PC-3 (cell line): ENCODE measurements around the gene CHGA. TPM values are rescaled to one million over a fixed set of nuclear protein-coding genes. Genes with fewer than 3 reads are reported as not detected.

Source experiments
- ATAC-seq: fragments of 200-7000 bp; cut with Tn5 transposase; 2 replicates; pipeline ENCODE4 v1.9.1; 2020; ENCODE audit warnings: mild to moderate bottlenecking, moderate library complexity
- BruUV-seq: library from RNA; stranded (reverse); fragments of 400-500 nt; replicated peaks from 2 replicates; lab custom pipeline; 2021; lab: Mats Ljungman, UMichigan
- CTCF ChIA-PET: fragments of 300-600 bp; sonication (Branson Sonifier 250); formaldehyde crosslinking; loops from one replicate; lab custom pipeline; 2022; ENCODE audit warnings: antibody characterized with exemption; lab: Charles Lee
- POLR2A ChIA-PET: fragments of 300-600 bp; sonication (Branson Sonifier 250); formaldehyde crosslinking; loops from one replicate; lab custom pipeline; 2022; ENCODE audit warnings: antibody characterized with exemption; ENCODE audit not compliant: unreplicated experiment; lab: Charles Lee
- DNase-seq: peaks from one replicate; pipeline ENCODE4 v3.0.0-alpha.2; 2015
- H2AFZ ChIP-seq: fragments of 300-600 bp; sonication (generic); 2 replicates; pipeline ENCODE4 v1.6.0; 2016; ENCODE audit warnings: antibody characterized with exemption, low read length
- H3F3A ChIP-seq: fragments of 300-600 bp; sonication (generic); one replicate; pipeline ENCODE4 v1.6.0; 2017; ENCODE audit warnings: antibody characterized with exemption, low read length, control low read depth, mild to moderate bottlenecking; ENCODE audit not compliant: unreplicated experiment
- H3K27ac ChIP-seq: fragments of 300-600 bp; sonication (generic); 2 replicates; pipeline ENCODE4 v1.5.1; 2016; ENCODE audit warnings: mild to moderate bottlenecking, low read length
- H3K27me3 ChIP-seq: fragments of 300-600 bp; sonication (generic); 2 replicates; pipeline ENCODE4 v1.6.1; 2016; ENCODE audit warnings: low read length, mixed read lengths
- H3K36me3 ChIP-seq: fragments of 300-600 bp; sonication (generic); 2 replicates; pipeline ENCODE4 v1.6.1; 2016; ENCODE audit warnings: low read depth, mixed run types, low read length, mixed read lengths
- H3K4me1 ChIP-seq: fragments of 300-600 bp; sonication (generic); 2 replicates; pipeline ENCODE4 v1.5.1; 2016; ENCODE audit warnings: low read length; ENCODE audit not compliant: insufficient read depth
- H3K4me2 ChIP-seq: fragments of 300-600 bp; sonication (generic); 2 replicates; pipeline ENCODE4 v1.6.0; 2016; ENCODE audit warnings: low read length
- H3K4me3 ChIP-seq: fragments of 300-600 bp; sonication (generic); 2 replicates; pipeline ENCODE4 v1.5.1; 2016; ENCODE audit warnings: mild to moderate bottlenecking, low read length, mixed read lengths
- H3K79me2 ChIP-seq: fragments of 300-600 bp; sonication (generic); 2 replicates; pipeline ENCODE4 v1.6.1; 2017; ENCODE audit warnings: low read length, mixed read lengths
- H3K9ac ChIP-seq: fragments of 300-600 bp; sonication (generic); 2 replicates; pipeline ENCODE4 v1.6.0; 2016; ENCODE audit warnings: mild to moderate bottlenecking, low read length
- H3K9me2 ChIP-seq: fragments of 300-600 bp; sonication (generic); replicated peaks from 2 replicates; pipeline ENCODE4 v1.6.1; 2016; ENCODE audit warnings: mixed run types, low read length, mixed read lengths
- H3K9me3 ChIP-seq: fragments of 300-600 bp; sonication (generic); 2 replicates; pipeline ENCODE4 v1.6.1; 2016; ENCODE audit warnings: low read length, mixed read lengths
- H4K20me1 ChIP-seq: fragments of 300-600 bp; sonication (generic); 2 replicates; pipeline ENCODE4 v1.6.1; 2016; ENCODE audit warnings: low read length, mixed read lengths
- CTCF ChIP-seq: fragments of 300-600 bp; sonication (generic); conservative IDR thresholded peaks from 2 replicates; pipeline ENCODE4 v1.5.1; 2017; ENCODE audit warnings: antibody characterized with exemption, low read depth, mild to moderate bottlenecking, low read length
- EZH2 ChIP-seq: fragments of 300-600 bp; sonication (generic); IDR thresholded peaks from one replicate; pipeline ENCODE4 v1.6.1; 2017; ENCODE audit warnings: antibody characterized with exemption, mild to moderate bottlenecking, low read length; ENCODE audit not compliant: unreplicated experiment
- EZH2phosphoT487 ChIP-seq: fragments of 300-600 bp; sonication (generic); IDR thresholded peaks from 2 replicates; pipeline ENCODE4 v1.6.1; 2018; ENCODE audit warnings: mild to moderate bottlenecking, antibody characterized with exemption, low read length, borderline replicate concordance
- intact Hi-C: fragments of 100-400 bp; cut with micrococcal nuclease; formaldehyde crosslinking; loops from 2 replicates; pipeline ENCODE4 v1.9.0; 2023
- total RNA-seq: library from RNA; depleted of rRNA; stranded (reverse); fragments of >200 nt; gene quantifications from 2 replicates; pipeline ENCODE4 v1.2.3, GENCODE V29; 2014

The CHGA gene
- total RNA-seq, 1 experiment from 2014 or later, result not detected

DNA sequence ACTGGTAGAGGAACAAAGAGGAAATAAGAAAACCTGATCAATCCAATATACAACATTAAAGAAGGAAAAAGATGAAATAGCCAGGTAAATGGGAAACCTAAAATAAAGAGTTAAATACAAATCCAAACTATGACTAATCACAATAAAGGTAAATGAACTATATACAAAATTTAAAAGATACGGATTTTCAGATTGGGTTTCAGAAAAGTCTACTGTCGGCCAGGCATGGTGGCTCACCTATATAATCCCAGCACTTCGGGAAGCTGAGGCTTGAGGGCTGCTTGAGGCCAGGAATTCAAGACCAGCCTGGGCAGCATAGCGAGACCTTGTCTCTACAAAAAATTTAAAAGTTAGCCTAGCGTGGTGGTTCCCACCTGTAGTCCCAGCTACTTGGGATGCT, 39.9 kb upstream of the CHGA start:
- BruUV-seq, result no TSS peak
- DNase-seq (no peak), ATAC-seq (no peak)
- ChIA-PET CTCF (no interaction called here), POLR2A (no interaction called here)
- Histone ChIP-seq H2AFZ (no peak overlapping the region), H3K27ac (no peak overlapping the region), H3K9ac (no peak overlapping the region), H3K4me3 (no peak overlapping the region), H4K20me1 (no peaks in the 10 kb centered on the region), H3K4me1 (peaks cover 6% of the 10 kb centered on the region; the same call in 1 of the 2 replicates), H3K4me2 (no peak overlapping the region), H3F3A (no peaks in the 10 kb centered on the region), H3K9me3 (no peaks in the 10 kb centered on the region), H3K79me2 (no peaks in the 10 kb centered on the region), H3K27me3 (peaks cover 37% of the 10 kb centered on the region), H3K9me2 (no peaks in the 10 kb centered on the region), H3K36me3 (no peaks in the 10 kb centered on the region)
- intact Hi-C loops, result no loop called here
- no peak for TF ChIP-seq CTCF
- TF ChIP-seq EZH2, result no peak
- TF ChIP-seq EZH2phosphoT487, result no peak

DNA sequence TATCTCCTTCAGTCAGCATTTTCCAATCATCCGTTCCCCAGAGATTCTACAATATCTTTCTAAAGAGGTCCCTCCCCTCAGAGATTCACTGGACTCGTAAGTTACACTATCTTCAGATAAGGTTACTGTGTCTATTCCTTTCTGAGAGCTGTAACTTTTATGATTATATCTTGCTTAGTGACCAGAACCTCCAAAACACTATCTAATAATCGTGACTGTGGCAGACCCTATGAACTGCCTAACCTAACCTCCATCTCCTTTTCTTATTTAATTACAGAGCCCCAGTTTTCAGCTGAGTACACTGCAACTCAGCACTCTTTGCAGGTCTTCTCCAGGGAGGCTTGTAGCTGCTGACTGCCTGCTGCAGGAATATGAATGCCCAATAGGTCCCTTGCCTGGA, 38.5 kb upstream of the CHGA start:
- CTCF ChIA-PET, result no interaction called here
- intact Hi-C loops, result no loop called here
- H3K27me3 ChIP-seq, result peaks cover 31% of the 10 kb centered on the region

More for the DNA sequence above, 38.5 kb upstream of the CHGA start:
- Histone ChIP-seq H3K4me1 (peaks cover 6% of the 10 kb centered on the region; the same call in 1 of the 2 replicates), H3K79me2 (no peaks in the 10 kb centered on the region), H3K4me3 (no peak overlapping the region), H3K36me3 (no peaks in the 10 kb centered on the region), H3K9ac (no peak overlapping the region), H2AFZ (no peak overlapping the region), H3K4me2 (no peak overlapping the region), H3F3A (no peaks in the 10 kb centered on the region), H3K27ac (no peak overlapping the region), H3K9me2 (no peaks in the 10 kb centered on the region), H4K20me1 (no peaks in the 10 kb centered on the region), H3K9me3 (no peaks in the 10 kb centered on the region)
- POLR2A ChIA-PET, result no interaction called here
- TF ChIP-seq EZH2phosphoT487 (no peak), CTCF (no peak)
- no peak for ATAC-seq
- no TSS peak for BruUV-seq
- no peak for DNase-seq
